ENCODE measurements around the gene ARL15.

Gene ARL15

DNA sequence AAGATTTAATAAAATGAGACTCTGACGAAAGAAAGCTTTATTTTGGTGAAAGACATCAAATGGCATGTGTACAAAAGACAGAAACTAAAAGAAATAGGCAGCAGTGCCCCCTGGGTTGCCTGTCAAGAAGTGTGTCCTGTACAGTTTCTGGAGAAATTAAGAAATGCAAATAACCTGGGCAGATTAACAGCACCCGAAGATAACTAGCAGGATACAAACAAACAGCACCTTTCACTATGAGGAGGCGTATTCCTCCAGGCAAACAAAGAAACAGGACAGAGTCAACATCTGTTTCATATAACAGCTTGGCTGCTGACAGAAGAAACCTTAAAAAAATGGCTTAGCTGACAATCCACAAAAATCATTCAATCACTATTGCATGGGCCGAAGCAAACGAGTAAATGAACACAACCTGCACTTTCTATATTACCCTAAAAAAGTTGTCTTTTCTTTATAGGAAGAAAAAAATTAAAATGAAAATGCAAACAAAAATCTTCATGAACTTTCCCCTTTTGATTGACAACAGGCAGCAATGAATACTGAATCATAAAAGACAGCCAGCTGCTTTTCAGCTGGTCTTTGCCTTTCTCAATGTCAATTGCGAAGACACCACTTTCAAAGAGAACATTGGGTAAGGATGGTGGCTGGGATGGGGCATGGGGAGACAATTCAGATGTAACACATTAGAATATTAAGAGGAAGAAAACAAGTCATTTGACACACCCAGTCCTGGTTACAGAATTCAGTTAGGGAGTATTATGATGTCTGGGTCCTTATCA, 162.1 kb downstream of the ARL15 start:
- no peak for DNase-seq (ENCODE audit: low read depth)

DNA sequence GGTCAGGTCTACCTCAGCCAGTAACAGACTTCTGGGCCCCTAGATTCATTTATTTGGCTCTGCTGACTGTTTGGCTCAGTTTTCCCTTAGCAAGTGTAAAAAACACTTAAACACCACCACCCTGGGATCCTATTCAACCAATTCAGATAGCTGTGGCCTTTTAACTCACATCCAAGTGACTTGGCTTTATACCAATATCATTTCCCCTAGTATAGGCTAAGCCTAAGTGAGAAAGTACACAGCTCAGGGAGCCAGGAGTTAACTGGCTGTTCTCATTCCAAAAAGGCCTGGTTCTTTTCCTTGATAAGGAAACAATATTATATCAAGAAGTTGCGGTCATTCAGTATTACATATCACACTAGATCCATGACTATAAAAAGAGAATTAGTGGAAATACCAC, 163.5 kb downstream of the ARL15 start:
- no peak for DNase-seq (ENCODE audit: low read depth)

DNA sequence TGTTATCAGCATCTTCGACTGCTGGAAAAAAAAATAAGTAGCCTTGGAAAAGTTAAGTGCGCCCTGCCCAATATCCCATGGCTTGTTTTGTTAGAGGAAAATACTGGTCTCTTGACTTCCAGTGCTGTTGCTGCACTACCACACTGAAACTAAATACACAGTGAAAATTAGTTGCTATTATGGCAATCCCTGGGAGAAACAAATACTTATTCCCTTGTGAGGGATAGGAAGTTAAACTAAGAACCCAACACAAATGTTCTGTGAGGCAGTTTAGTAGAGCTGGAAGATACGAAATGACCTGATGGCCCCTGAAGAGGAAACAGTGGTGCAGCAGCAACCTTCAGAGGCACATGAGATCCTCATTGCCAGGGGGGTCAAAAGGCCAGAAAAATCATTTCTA, 164.0 kb downstream of the ARL15 start:
- DNase-seq (ENCODE audit: low read depth) = no peak

DNA sequence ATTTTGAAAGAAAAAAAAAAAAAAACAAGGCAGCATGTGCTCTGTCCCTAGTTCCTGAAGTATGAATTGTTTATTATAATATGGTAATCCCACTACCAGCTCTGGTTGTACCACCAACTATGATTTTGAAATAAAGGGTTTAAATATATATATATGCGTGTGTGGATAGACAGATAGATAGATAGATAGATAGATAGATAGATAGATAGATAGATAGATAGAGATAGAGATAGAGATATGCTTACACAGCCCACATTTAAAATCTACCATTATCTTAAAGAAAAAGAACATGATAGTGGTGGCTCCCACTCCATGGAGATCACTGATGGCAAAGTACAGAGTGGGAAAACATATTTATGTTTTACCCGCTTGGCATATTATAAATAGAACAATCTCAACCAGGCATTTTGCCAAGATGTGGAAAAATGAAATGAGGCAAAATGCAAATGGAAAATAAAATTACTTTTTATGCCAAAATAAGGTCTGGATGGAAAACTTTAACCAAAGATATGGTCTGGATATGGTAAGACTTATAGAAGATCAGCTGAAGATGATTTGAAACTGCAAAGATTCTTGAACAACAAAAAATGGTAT, 170.0 kb downstream of the ARL15 start:
- no peak for DNase-seq (ENCODE audit: low read depth)

DNA sequence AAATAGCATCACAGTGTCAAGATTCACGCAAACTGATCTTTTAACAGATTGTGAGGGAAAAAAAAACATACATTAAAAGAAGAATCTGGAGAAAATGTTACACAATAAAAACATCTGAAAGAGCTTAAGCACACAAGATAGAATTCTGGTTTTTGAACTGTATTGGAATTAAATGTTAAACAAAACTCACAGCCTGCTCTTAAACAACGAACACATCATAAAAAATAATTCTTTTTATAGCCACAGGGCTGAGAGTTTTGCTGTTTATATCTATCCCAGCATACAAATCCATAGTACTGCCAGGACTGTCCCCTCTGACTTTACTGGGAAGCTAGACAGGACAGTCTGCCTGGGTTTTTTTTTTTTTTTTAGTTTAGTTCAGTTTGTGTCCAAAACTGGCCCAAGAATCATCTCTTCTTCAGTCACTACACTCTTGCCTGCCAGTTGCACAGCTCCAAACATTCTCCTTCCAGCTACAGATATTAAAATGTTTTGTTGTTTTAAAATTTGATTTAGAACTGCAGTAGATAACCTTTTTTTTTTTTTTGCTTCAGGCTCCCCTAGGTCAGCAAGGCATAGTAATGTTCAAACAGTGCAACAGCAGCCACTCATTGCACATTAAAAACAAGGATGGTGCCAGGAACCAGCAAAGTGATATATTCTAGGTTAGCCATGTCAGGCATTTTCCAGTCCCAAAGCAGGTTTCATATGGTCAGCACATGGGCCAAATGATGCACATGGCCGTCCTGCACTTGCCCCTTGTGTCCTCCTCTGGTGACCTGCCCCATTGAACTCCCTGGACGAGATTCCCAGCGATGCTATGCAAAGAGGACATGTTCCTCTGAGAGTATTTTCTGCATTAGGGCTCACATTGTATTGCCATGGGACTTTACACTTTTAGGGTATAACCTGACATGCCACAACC, 173.6 kb downstream of the ARL15 start:
- no peak for DNase-seq (ENCODE audit: low read depth)

DNA sequence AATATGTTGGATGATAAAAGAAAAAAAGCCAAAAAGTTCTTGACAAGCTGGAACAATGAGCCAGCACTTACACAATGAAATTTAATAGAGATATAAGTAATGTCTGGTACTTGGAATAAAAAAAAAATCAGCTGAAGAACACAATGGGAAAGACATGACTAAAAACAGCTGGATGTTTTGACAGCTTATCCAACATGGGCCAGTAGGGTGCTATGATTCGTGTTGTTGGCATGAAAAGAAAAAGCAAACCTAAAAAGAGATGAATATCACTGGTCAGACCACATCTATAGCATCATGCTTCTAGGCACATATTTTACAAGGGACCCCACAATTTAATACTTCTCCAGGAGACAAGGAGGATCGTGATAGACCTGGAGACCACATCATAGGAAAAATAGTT, 175.3 kb downstream of the ARL15 start:
- no peak for DNase-seq (ENCODE audit: low read depth)

DNA sequence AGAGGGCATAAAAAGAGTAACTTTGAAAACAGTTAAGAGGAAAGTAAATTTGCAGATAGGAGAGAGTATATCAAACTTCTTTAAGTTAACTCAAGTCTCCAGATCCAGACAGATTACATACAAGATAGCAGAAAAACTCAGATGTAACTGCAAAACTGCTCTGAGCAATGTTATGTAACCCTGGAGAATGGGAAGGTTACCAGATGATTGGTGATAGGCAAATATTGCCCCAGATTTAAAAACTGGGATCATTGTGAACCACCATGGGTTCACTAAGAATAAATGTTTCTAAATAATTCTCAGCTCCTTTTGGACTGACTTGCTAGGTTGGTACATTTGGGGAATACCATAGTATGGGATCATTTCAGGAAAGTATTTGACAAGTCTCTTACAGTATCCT, 176.5 kb downstream of the ARL15 start:
- no peak for DNase-seq (ENCODE audit: low read depth)

DNA sequence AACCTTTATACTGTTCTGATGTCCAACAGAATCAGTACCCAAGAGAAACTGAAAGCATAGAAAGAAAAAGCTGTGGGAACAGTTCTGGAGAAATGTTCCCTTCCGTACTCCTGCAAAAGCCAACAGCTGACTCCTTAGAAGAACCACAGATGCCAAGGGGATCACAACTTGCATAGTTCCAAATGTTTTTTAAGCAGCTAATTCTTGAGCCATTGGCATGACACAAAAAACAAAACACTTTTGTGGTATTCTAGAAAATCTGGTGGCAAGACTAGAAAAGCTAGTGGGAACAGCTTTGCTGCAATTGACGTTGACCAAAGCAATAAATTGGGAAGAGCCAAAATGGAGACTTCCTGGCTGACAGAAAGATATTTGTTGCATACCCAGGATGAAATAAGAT, 189.9 kb downstream of the ARL15 start:
- DNase-seq (ENCODE audit: low read depth) = peak; percentile 6

DNA sequence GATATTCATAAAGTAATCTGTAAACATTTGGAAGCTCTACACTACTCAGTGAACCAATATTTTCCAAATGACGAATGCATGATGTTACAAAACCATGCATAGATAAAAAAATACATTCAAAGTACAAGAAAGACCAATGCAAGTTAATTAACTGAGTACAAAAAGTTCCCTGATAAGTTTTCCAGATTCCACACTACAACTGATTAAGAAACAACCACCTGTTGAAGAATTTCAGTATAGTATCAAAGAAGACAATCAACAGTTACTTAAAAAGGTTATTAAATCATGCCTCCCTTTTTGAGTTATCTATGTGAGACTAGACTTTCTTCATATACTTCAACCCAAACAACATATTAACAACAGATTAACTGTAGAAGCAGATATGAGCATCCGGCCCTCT, 192.4 kb downstream of the ARL15 start:
- no peak for DNase-seq (ENCODE audit: low read depth)

DNA sequence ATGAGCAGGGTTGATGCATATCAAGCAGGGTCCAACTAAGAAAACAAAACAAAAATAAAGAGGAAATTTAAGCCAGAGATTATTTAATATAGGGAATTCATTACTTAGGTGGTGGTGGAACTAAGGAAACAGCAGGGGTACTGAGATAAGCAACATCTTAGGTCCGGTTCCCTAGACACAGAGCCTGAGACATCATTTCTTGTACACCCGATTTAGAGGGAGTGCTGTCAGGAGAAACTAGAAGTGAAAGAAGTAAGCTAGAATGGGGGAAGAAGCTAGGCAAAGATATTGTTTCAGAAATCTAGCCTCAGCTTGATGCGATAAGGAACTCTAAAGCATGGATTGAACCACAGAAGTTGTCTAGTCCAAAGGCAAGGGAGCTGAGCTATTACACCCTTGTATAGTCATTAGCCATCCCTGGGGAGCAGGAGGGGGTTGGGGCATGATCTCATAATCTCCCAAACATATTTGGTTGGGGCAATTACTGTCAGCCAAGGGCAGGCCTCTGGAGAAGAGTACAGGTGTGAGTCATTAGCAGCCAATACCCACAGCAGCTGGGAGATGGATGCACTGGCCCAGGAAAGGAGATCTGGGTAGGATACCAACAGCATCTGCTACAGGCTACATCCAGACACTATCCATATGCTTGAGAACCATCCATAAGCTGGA, 194.5 kb downstream of the ARL15 start:
- no peak for DNase-seq (ENCODE audit: low read depth)

DNA sequence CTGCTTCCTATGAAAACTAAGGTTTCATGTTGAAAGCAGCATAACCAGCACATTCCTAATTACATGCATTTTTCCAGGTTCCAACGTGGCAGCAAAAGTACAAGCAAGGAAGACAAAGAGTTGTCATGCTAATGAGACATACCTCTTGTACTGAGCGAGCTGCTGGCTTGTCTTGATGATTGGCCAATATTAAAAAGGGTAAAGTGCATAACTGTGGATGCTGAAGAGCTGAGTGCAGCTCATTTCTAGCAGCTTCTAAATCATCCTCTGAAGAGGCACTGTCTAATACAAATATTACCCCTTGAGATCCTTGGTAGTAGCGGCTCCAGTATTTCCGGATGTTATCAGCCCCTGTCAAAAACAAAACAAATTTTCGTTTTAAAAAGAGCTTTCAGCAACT, 197.3 kb downstream of the ARL15 start:
- DNase-seq (ENCODE audit: low read depth) = no peak

DNA sequence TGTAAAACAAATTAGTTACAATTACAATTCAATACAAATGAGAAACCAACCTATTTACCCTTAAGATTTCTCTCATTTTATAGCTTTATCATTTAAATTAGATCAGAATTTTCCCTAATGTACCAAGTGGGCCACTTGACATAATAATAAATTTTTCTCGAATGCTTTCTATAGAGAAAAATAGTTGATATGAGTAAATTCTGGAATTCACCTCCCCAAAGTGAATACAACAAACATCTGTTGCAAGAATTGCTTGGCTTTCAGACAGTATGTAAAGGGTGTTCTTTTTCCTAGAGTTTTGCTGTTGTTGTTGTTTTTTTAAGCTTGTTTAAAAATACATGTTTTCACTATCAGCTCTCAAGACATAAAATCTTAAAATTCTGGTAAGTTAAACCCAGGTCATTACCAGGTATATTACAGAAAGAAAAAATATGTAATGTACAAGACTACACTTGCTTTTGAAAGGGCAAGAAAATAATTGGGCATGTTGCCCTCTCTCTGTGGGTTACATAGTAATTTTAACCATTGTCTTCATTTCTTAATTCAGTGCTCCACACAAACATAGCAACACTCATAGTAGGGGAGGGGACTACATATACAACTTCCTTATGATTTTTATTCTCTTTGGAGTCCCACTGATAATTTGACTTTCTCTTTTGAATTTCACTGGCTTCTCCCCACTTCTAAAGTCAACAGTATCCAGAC, 200.6 kb downstream of the ARL15 start:
- DNase-seq (ENCODE audit: low read depth) = no peak

DNA sequence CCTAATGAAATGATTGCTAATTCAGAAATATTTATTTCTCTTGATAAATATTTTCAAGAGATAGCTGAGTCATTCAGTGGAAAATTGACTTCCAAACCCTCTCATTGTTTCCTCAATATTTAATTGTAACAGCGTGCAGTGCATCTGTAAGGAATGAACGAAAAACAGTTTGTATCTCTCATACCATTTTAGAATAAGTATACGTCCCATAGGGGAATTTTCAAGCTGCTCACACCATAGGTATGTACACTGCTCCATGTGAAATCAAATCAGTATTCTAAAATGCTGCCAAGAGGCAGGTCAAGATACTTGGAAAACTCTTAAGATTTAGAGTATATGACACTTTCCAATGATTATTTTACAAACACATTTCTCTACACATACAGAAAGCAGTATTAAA, 202.2 kb downstream of the ARL15 start:
- DNase-seq (ENCODE audit: low read depth) = no peak

DNA sequence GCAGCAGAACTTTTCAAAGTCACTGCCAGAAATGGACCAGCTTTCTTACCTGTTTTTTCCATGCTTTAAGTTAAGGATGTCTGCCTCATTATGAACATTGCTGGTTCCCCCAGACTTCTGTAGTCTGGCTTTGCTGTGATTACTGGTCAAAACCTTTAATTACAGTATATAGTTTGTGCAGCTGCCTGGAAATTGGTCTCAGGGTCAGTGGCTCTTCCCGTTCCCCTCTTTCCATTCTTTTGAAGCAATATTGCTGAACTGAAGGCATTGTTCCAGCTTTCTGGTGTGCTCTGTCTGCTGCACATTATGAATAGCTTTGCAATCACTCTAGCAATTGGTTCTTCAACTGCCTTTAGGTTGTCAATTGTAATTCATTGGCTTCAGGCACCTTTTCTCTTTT, 206.5 kb downstream of the ARL15 start:
- no peak for DNase-seq (ENCODE audit: low read depth)

DNA sequence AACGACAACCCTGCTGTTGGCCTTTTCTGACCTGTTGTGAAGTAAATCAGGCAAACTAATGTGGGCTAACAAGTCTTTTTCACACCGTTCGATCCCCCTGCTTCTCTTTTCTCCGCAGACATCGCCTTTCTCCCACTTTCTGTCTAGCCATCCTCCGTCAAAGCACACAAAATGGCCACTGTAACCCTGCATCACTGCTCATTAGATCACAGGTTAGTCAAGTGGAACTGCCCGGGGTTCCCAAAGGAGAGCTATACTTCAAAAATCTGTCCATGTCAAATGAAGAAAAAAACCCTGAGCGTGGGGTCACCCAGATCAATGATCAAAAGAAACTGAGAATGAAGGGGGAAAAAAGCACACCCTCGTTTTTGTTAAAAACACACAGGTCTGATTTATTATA, 212.1 kb downstream of the ARL15 start:
- DNase-seq (ENCODE audit: low read depth) = no peak

DNA sequence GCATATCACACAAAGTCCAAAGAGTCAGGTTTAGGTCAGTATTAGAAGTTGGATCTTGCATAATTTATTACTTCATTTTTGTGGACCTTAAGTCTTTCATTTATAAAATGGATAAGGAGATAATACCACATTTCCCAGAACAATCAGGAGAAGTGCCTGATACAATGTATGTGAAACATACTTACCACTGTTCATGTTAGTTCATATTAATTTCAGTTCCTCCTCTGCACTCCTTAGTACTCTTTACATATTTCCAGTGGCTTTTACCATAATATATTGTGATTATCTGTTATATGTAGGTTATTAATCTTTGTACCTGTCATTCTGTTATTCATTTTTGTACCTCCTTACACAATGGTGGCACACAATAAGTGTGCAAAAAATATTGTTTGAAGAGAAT, 214.4 kb downstream of the ARL15 start:
- no peak for DNase-seq (ENCODE audit: low read depth)

DNA sequence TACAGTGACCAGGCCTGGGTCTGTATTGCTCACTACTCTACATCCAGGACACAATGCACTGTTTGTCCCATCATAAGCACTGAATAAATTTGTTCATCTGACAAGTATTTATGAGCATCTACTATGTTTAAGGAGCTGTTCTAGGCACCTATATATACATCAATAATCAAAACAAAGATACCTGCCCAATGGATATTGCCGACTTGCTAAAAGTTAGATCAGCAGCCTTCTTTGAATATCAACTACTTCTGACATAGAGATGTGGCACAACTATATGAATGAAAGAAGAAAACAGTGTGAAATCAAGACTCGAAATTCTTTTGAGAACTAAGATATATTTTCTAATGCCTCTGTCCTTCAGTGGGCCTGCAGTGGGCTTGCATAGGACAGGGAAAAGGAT, 215.7 kb downstream of the ARL15 start:
- DNase-seq (ENCODE audit: low read depth) = no peak

DNA sequence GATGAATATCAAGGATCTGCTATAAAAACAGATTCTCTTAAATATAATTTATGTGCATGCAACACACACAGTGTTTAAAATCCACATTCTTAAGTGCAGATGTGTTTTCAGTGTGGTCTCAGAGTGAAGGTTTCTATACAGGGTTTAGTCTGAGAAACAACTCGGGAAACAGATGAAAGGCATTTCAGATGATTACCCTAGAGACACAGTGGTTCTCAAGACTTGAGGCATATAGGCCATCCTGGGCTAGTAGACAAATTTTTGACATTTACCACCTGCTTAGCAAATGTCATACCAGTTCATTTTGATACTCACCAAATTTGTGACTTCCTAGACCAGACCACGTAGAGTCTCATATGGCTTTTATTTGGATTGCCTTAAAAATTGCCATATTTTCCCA, 216.5 kb downstream of the ARL15 start:
- DNase-seq (ENCODE audit: low read depth) = no peak

DNA sequence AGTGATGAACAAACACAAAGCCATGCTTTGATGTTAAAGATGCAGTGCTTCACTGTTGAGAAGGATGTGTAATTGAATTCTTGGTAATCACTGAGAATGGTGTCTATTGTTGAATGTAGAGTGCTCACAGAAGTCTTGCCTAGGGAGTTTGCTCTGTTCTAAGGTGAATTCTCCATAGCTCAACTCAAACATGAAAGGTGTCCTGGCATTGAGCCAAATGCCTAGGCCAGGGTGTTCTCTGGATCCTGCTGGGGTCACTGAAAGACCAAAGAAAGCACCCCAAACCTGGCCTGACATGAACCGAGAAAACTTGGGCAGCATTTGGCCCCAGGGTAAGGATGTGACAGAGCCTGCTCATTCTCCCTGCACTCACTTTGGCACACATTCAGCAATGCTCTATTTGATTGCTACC, 217.3 kb downstream of the ARL15 start:
- no peak for DNase-seq (ENCODE audit: low read depth)

DNA sequence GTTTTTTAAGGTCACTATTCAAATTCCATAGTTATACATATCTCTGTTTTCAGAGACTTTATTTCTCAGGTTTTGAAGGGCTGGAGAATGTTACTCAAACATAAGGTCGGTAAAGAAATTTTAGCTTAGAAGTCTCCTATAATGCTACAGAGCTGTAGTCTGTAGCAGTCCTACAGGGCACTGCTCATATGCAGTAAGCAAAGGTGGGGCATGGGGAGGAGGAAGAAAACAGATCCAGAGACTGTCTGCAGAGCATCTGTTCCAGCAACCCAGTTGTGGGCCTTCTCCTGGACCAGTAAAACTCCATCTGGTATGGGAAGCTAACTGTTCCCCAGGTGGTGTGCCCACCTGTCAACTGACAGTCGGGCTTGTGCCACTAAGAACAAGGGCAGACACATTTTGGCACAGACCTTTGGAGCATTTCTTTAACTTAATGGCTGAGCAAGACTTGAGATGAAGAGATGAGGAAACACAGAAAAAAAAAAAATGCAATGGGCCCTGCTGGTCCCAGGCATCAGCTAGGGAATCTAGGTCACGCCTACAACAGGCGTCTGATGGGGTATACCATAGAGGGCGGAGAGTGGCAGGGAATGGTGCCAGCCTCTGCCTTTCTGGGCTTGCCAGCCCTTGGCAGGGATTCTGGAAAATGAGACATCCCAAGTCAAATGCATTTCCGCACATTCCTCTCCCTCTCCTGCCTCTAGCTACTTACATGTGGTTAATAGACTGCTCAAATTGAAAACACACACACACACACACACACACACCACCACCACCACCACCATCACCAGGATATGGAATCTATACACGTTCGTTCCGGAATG, 218.9 kb downstream of the ARL15 start:
- DNase-seq (ENCODE audit: low read depth) = no peak
